MM.1S (cell line): ENCODE data around the gene SHISAL2A.

Source experiments
- EZH2 ChIP-seq: fragments of 300-600 bp; sonication (generic); optimal IDR thresholded peaks from 2 replicates; pipeline ENCODE3; 2017; ENCODE audit warnings: low read depth, mild to moderate bottlenecking, antibody characterized with exemption, low read length, mixed read lengths
- TF ChIP-seq, protein P1 (sequence below): fragments of 300-600 bp; sonication (generic); IDR thresholded peaks from 2 replicates; pipeline ENCODE4 v1.5.1; 2016; ENCODE audit warnings: antibody characterized with exemption, low read length, mixed read lengths

DNA sequence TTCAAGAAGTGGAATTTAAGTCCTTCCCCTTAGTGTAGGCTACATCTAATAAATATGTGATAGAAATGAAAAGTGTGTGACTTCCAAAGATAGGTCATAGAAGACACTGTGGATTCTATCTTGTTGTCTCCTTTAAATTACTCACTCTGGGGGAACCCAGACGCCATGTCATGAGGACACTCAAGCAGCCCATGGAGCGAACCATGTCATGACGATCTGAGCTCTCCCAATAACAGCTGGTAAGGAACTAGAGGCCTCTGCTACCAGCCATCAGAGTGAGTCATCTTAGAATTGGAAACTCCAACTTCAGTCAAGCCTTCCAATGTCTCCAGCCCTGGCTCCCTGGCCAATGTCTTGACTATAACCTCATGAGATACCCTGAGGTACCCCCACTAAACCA lies 58.9 kb downstream of the SHISAL2A start:
- TF ChIP-seq, protein P1, sequence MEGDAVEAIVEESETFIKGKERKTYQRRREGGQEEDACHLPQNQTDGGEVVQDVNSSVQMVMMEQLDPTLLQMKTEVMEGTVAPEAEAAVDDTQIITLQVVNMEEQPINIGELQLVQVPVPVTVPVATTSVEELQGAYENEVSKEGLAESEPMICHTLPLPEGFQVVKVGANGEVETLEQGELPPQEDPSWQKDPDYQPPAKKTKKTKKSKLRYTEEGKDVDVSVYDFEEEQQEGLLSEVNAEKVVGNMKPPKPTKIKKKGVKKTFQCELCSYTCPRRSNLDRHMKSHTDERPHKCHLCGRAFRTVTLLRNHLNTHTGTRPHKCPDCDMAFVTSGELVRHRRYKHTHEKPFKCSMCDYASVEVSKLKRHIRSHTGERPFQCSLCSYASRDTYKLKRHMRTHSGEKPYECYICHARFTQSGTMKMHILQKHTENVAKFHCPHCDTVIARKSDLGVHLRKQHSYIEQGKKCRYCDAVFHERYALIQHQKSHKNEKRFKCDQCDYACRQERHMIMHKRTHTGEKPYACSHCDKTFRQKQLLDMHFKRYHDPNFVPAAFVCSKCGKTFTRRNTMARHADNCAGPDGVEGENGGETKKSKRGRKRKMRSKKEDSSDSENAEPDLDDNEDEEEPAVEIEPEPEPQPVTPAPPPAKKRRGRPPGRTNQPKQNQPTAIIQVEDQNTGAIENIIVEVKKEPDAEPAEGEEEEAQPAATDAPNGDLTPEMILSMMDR = no peak
- TF ChIP-seq EZH2 = no peak
